ENCODE measurements around the gene CATSPERB. TPM values are rescaled to one million over a fixed set of nuclear protein-coding genes. Genes with fewer than 3 reads are reported as not detected.
"Not testable (repeated sequence)": the region's sequence is repeated elsewhere in the genome, so short reads cannot be mapped to it uniquely, and the experiment has no call there.

CATSPERB gene
- total RNA-seq, 2 donors from 2014 or later = 3.9 to 9.8 TPM

- intact Hi-C loops (cut with DNase I, micrococcal nuclease) = no loop called here
- peak; percentile 81 to 91 for DNase-seq
- peak; percentile 100 for ATAC-seq
Observed at GRCh38 chr14:91554535-91555332, 177.2 kb downstream of the CATSPERB start.

- no peak for DNase-seq
- ATAC-seq = no peak
- intact Hi-C loops (cut with DNase I, micrococcal nuclease) = no loop called here
Observed at GRCh38 chr14:91548108-91548507, 183.8 kb downstream of the CATSPERB start.

GRCh38 chr14:91545946-91546716, 185.8 kb downstream of the CATSPERB start:
- intact Hi-C loops (cut with DNase I, micrococcal nuclease) = no loop called here
- ATAC-seq = peak; percentile 34

GRCh38 chr14:91545204-91545603, 186.7 kb downstream of the CATSPERB start:
- DNase-seq (no peak), ATAC-seq (no peak)

More at GRCh38 chr14:91545946-91546716, 185.8 kb downstream of the CATSPERB start:
- DNase-seq = no peak

GRCh38 chr14:91536327-91536726, 195.6 kb downstream of the CATSPERB start:
- ATAC-seq (no peak), DNase-seq (no peak)

More at GRCh38 chr14:91545204-91545603, 186.7 kb downstream of the CATSPERB start:
- intact Hi-C loops (cut with DNase I, micrococcal nuclease) = no loop called here

GRCh38 chr14:91534059-91534458, 197.8 kb downstream of the CATSPERB start:
- intact Hi-C loops (cut with DNase I, micrococcal nuclease); ATAC-seq: not testable (repeated sequence)

More at GRCh38 chr14:91536327-91536726, 195.6 kb downstream of the CATSPERB start:
- intact Hi-C loops (cut with DNase I, micrococcal nuclease) = no loop called here

GRCh38 chr14:91533623-91534022, 198.3 kb downstream of the CATSPERB start:
- intact Hi-C loops (cut with DNase I, micrococcal nuclease) = no loop called here
- DNase-seq (no peak), ATAC-seq (no peak)

More at GRCh38 chr14:91534059-91534458, 197.8 kb downstream of the CATSPERB start:
- not testable (repeated sequence) for DNase-seq

Other genes starting within 250 kb of the CATSPERB start
- 10 to 100 TPM; 74.5 to 84.3 TPM for gene PPP4R3A, start 221.8 kb downstream of the CATSPERB start, total RNA-seq
- gene TC2N, start 135.4 kb upstream of the CATSPERB start, total RNA-seq = 10 to 100 TPM; 65.2 to 97.2 TPM
- gene FBLN5, start 215.6 kb upstream of the CATSPERB start, total RNA-seq = 10 to 100 TPM; 13.2 to 27.6 TPM

Measured in left colon (tissue), 2 donors.